Loucy (cell line): ENCODE results near the gene CHAC2.

Experiments
- H2AFZ ChIP-seq: fragments of 200-600 bp; sonication (generic); 2 replicates; pipeline ENCODE4 v1.6.0; 2016; ENCODE audit warnings: antibody characterized with exemption, mild to moderate bottlenecking, low read length, moderate library complexity
- H3F3A ChIP-seq: fragments of 200-600 bp; 2 replicates; pipeline ENCODE4 v1.6.0; 2016; ENCODE audit warnings: antibody characterized with exemption, low read depth, mild to moderate bottlenecking
- H3K27me3 ChIP-seq: fragments of 200-600 bp; sonication (generic); 2 replicates; pipeline ENCODE4 v1.6.1; 2014; ENCODE audit warnings: low read length, mild to moderate bottlenecking; ENCODE audit not compliant: insufficient read depth, poor library complexity, severe bottlenecking
- H3K36me3 ChIP-seq: fragments of 200-600 bp; sonication (generic); 2 replicates; pipeline ENCODE4 v1.6.1; 2016; ENCODE audit warnings: low read length; ENCODE audit not compliant: insufficient read depth
- H3K4me1 ChIP-seq: fragments of 200-600 bp; sonication (generic); 2 replicates; pipeline ENCODE4 v1.5.1; 2014; ENCODE audit warnings: low read length, mild to moderate bottlenecking; ENCODE audit not compliant: insufficient read depth, poor library complexity, severe bottlenecking
- H3K4me2 ChIP-seq: fragments of 200-600 bp; sonication (generic); 2 replicates; pipeline ENCODE4 v1.6.0; 2014; ENCODE audit warnings: antibody characterized with exemption, low read length, low read depth, mild to moderate bottlenecking; ENCODE audit not compliant: poor library complexity, severe bottlenecking
- H3K4me3 ChIP-seq: fragments of 200-600 bp; sonication (generic); 2 replicates; pipeline ENCODE4 v1.5.1; 2014; ENCODE audit warnings: low read length, mild to moderate bottlenecking, mixed read lengths; ENCODE audit not compliant: poor library complexity, severe bottlenecking
- H3K79me2 ChIP-seq: fragments of 200-600 bp; sonication (generic); 2 replicates; pipeline ENCODE4 v1.6.1; 2014; ENCODE audit warnings: low read length; ENCODE audit not compliant: insufficient read depth
- H3K9ac ChIP-seq: fragments of 200-600 bp; sonication (generic); 2 replicates; pipeline ENCODE4 v1.6.0; 2014; ENCODE audit warnings: mild to moderate bottlenecking, low read depth, low read length, moderate library complexity; ENCODE audit not compliant: poor library complexity, severe bottlenecking
- H3K9me2 ChIP-seq: fragments of 200-600 bp; sonication (generic); replicated peaks from 2 replicates; pipeline ENCODE4 v1.6.1; 2016; ENCODE audit warnings: low read depth, low read length, mixed read lengths
- H3K9me3 ChIP-seq: fragments of 200-600 bp; sonication (generic); 2 replicates; pipeline ENCODE4 v1.6.1; 2014; ENCODE audit warnings: mild to moderate bottlenecking, antibody characterized with exemption, low read length, low read depth; ENCODE audit not compliant: insufficient read depth
- H4K20me1 ChIP-seq: fragments of 200-600 bp; sonication (generic); 2 replicates; pipeline ENCODE4 v1.6.0; 2014; ENCODE audit warnings: antibody characterized with exemption, low read length, mild to moderate bottlenecking; ENCODE audit not compliant: insufficient read depth, poor library complexity, severe bottlenecking
- CTCF ChIP-seq: fragments of 200-600 bp; sonication (generic); conservative IDR thresholded peaks from 2 replicates; pipeline ENCODE4 v1.5.1; 2014; ENCODE audit warnings: mild to moderate bottlenecking, antibody characterized with exemption, low read length
- EZH2phosphoT487 ChIP-seq: fragments of 200-600 bp; IDR thresholded peaks from 2 replicates; pipeline ENCODE4 v1.6.1; 2018; ENCODE audit warnings: antibody characterized with exemption, mild to moderate bottlenecking, moderate library complexity, borderline replicate concordance

Gene CHAC2

GRCh38 chr2:53793821-53794220 lies 26.2 kb downstream of the CHAC2 start:
- peaks cover 17% of the 10 kb centered on the region for H3K4me1 ChIP-seq
- no peaks in the 10 kb centered on the region for H3K27me3 ChIP-seq
- no peak overlapping the region for H2AFZ ChIP-seq
- H3F3A ChIP-seq: no peaks in the 10 kb centered on the region
- peaks cover 13% of the 10 kb centered on the region for H4K20me1 ChIP-seq
- TF ChIP-seq CTCF (no peak), EZH2phosphoT487 (no peak)
- H3K9me3 ChIP-seq: no peaks in the 10 kb centered on the region
- H3K4me2 ChIP-seq: no peak overlapping the region
- no peak overlapping the region for H3K9ac ChIP-seq
- no peaks in the 10 kb centered on the region for H3K9me2 ChIP-seq
- peaks cover 21% of the 10 kb centered on the region; the same call in 1 of the 2 replicates for H3K36me3 ChIP-seq
- no peak overlapping the region for H3K4me3 ChIP-seq
- H3K79me2 ChIP-seq: peaks cover 37% of the 10 kb centered on the region

- Histone ChIP-seq H3K9ac (no peak overlapping the region), H3K4me2 (no peak overlapping the region), H2AFZ (no peak overlapping the region), H3K4me3 (no peak overlapping the region), H3K9me3 (no peaks in the 10 kb centered on the region), H3K9me2 (no peaks in the 10 kb centered on the region), H3K36me3 (peaks cover 59% of the 10 kb centered on the region; the same call in 1 of the 2 replicates), H4K20me1 (no peaks in the 10 kb centered on the region), H3K4me1 (no peaks in the 10 kb centered on the region), H3F3A (no peaks in the 10 kb centered on the region), H3K79me2 (no peaks in the 10 kb centered on the region), H3K27me3 (no peaks in the 10 kb centered on the region)
- TF ChIP-seq EZH2phosphoT487 (no peak), CTCF (no peak)
Observed at GRCh38 chr2:53801547-53801946, 33.9 kb downstream of the CHAC2 start.

- H3K4me3 ChIP-seq: no peak overlapping the region
- H3K4me2 ChIP-seq: no peak overlapping the region
- no peak overlapping the region for H3K9ac ChIP-seq
- no peaks in the 10 kb centered on the region for H4K20me1 ChIP-seq
- TF ChIP-seq EZH2phosphoT487 (no peak), CTCF (no peak)
- peaks cover 65% of the 10 kb centered on the region for H3K36me3 ChIP-seq
- H3K9me2 ChIP-seq: no peaks in the 10 kb centered on the region
- H2AFZ ChIP-seq: no peak overlapping the region
- no peaks in the 10 kb centered on the region for H3K9me3 ChIP-seq
- H3K4me1 ChIP-seq: no peaks in the 10 kb centered on the region
- H3K79me2 ChIP-seq: no peaks in the 10 kb centered on the region
- no peaks in the 10 kb centered on the region for H3F3A ChIP-seq
- H3K27me3 ChIP-seq: no peaks in the 10 kb centered on the region
Observed at GRCh38 chr2:53802617-53803151, 35.1 kb downstream of the CHAC2 start.
